Epidermal melanocyte (primary cell): ENCODE measurements around the gene CACTIN.
A peak's percentile ranks its signal among the peaks of the same experiment; 100 is the strongest.
"Not testable (repeated sequence)": the region's sequence is repeated elsewhere in the genome, so short reads cannot be mapped to it uniquely, and the experiment has no call there.

ENCODE experiments used
- DNase-seq: peaks from one replicate; pipeline ENCODE4 v3.0.0; 2011; ENCODE audit warnings: low spot score; ENCODE audit not compliant: insufficient read length

CACTIN gene

GRCh38 chr19:3572132-3572854, 54.3 kb downstream of the CACTIN start:
- peak; percentile 97 for DNase-seq

DNA sequence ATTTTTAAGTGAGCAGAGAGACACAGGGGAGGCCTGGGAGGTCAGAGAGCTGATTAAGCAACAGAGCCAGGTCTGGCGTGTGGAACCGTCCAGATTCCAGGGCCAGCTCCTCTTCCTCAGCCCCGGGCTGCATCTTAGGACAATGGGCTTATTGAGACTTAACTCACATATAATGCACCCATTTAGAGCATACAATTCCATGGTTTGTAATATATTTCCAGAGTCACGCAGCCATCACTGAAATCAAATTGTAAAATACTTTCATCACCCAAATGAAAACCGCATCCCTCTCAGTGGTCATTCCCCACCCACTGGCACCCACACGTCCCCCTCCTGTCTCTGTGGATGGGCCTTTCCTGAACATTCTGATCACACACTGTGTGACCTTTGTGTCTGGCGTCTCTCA, 56.0 kb downstream of the CACTIN start:
- DNase-seq, result peak; percentile 48

- not testable (repeated sequence) for DNase-seq
These were observed 56.5 kb downstream of the CACTIN start for GRCh38 chr19:3570042-3570441.

GRCh38 chr19:3565139-3565538, 61.5 kb downstream of the CACTIN start:
- peak; percentile 19 for DNase-seq

DNA sequence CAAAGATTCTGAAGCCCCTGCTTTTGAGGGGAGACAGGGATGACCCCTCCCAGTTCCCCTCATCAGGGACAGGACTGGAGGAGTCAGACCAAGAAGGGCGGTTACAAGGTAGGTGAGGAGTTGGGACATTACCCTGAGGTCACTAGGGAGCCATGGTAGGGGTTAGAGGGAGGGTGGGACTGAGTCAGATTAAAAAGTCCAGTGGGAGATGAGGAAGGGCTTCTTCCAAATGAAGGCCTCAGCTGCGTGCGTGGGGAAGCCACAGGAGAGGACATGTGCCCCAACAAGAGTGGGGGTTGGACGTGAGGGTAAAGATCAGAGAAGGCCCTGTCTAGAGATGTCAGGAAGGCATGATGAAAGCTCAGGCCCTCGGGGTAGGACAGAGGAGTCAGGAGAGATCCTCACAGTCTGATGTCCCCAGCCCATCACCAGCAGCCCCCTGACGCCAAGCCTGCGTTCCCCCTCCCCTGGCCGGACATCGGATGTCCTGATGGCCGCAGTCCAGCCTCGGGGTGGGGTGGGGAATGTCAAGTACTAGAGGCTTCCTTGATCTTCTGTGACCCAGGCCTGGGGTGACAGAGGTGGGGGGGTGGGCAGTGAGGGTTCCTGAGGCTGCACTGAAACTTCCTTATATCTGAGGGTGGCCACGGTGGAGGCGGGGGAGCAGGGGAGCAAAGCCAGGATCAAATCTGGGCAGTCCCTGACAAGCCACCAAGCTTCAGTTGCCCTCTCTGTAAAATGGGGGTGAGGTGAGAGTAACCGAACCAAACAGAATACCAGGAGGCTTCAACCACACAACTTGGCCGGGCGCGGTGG, 62.7 kb downstream of the CACTIN start:
- peak; percentile 12 for DNase-seq
